Cortex of kidney (tissue), 1 donor: ENCODE data around the gene CBFA2T3.
"Not testable (repeated sequence)": the region's sequence is repeated elsewhere in the genome, so short reads cannot be mapped to it uniquely, and the experiment has no call there.

Source experiments
- DNase-seq: peaks from one replicate; lab custom pipeline; 2025; lab: John Stamatoyannopoulos, UW

CBFA2T3 gene

DNA sequence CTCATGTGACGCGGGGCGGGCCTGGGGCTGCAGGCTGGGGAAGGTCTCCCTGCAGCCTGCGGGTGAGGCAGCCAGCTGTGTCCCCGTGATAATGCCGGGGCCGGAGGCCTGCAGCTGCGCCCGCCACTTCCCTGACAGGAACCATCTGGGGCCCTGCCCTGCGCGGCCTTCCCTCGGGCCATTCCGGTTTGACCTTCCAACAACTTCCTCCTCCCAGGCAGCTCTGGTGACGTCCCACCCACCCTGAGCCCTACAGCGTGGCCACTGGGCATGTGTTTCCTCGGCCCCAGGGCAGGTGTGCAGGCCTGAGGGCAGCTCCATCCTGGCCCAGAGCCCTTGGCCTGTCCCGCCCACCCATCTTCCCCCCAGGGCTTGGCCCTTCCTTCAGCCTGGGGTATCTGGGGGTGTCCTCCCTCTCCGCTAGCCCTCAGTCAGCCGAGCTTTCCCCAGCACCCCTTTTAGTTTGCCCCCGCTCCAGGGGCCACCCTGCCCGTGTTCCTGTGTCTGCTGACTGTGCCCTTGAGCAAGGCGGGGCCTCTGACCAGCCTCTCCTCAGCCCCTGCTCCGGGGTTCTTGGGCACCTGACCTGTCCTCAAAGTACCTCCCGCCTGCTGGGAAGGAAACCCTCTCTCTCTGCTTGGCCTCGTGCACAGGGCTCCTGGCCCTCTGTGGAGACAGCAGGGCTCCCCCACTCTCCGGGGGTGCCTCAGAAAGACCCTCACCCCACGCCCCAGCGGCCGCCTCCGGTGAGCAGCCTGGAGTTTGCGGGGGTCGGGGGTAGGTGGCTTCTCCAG is at the start of gene CBFA2T3:
CBFA2T3 (minus strand) TSS at position 190 of the 794 bp plus-strand sequence. CDS start 400 bp downstream, outside the sequence.
- DNase-seq: no peak

GRCh38 chr16:89026121-89026612 is 49.2 kb upstream of the CBFA2T3 start:
- no peak for DNase-seq

- DNase-seq: no peak
These were observed 48.6 kb upstream of the CBFA2T3 start for GRCh38 chr16:89025636-89026035.

GRCh38 chr16:89024546-89025060 is 47.6 kb upstream of the CBFA2T3 start:
- no peak for DNase-seq

GRCh38 chr16:89023621-89024511 is 46.9 kb upstream of the CBFA2T3 start:
- DNase-seq: no peak

DNA sequence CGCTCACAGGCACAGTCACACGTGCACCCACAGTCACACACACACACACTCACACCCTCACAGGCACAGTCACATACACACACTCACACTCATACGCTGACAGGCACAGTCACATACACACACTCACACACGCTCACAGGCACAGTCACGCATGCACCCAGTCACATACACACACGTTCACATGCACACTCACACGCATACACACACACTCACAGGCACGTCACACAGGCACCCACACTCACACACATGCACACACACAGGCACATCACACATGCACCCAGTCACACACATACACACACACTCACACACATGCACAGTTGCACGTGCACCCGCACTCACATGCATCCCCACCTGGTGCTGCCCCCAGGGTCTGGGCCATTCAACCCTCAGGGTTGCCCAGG is 46.1 kb upstream of the CBFA2T3 start:
- no peak for DNase-seq

- no peak for DNase-seq
These were observed 45.2 kb upstream of the CBFA2T3 start for GRCh38 chr16:89022051-89022836.

DNA sequence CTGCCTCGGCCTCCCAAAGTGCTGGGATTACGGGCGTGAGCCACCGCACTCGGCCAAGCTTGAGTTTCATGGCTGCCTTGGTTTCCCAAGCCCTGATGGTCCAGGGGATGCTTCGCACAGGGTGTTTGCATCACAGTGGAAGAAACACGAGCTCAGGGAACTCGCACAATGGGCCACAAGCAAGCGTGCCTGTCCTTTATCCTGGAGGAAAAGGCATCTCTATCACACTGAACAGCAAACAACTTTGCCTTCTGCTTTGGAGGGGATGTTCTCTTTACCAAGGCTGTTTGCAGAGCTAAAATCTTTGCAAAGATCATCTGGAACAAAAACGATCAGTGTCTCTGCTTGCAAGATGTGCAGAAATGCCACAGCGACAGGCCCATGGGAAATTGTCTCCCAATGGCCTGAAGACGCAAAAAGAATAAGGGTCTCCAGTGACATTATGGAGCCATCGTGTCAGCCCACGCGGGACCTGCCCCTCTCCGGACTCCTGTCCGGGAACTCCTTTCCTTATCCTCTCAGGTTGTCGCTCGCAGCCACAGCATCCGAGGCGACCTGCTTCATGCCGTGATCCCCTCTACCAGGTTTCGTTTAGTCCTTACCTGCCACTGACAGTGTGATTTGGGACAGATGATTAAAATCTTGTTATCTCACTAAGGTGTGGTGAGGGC is 44.1 kb upstream of the CBFA2T3 start:
- no peak for DNase-seq

GRCh38 chr16:89020068-89020924 is 43.3 kb upstream of the CBFA2T3 start:
- no peak for DNase-seq

- no peak for DNase-seq
These were observed 42.5 kb upstream of the CBFA2T3 start for GRCh38 chr16:89019511-89019910.

DNA sequence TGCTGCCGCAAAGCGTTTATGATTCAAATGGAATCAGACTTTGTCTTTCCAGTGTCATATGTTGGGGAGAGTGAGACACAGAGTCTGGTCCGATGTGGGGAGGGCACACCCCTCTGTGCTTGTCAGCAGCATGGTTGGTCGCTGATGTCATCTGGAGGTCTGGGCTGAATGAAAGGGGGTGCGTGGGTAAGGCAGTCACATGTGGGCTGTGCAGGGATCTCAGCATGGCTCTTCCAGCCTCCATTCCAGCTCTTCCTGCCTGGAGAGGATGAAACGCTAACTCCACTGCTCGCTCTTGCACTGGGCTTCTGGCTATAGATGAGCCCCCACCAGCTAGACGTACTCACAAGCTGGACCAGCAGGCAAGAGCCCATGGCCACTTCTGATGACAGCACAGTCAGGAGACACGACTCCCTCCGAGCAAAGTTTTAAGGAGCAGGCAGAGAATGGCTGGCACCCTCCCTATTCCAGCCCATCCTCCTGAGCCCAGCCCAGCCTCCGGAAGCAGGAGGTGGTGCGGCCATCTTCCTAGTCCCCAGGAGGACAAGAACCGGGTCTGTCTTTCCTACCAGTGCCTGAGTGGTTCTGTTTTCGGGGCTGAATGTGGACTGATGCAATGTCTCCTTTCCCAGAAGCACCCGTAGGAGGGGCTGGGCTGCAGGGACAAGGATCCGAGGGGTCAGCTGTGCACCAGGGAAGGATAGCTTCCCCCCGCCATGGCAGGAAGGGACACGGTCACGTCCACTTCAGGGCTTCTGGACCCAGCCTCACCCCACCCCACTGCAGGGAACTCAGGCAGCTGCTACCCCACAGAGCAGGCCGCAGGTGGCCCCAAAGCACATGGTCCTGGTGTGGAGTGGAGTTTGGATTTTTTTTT is 41.5 kb upstream of the CBFA2T3 start:
- DNase-seq: no peak

- no peak for DNase-seq
These were observed 40.7 kb upstream of the CBFA2T3 start for GRCh38 chr16:89017543-89018281.

- DNase-seq: not testable (repeated sequence)
These were observed 39.6 kb upstream of the CBFA2T3 start for GRCh38 chr16:89016561-89016960.

DNA sequence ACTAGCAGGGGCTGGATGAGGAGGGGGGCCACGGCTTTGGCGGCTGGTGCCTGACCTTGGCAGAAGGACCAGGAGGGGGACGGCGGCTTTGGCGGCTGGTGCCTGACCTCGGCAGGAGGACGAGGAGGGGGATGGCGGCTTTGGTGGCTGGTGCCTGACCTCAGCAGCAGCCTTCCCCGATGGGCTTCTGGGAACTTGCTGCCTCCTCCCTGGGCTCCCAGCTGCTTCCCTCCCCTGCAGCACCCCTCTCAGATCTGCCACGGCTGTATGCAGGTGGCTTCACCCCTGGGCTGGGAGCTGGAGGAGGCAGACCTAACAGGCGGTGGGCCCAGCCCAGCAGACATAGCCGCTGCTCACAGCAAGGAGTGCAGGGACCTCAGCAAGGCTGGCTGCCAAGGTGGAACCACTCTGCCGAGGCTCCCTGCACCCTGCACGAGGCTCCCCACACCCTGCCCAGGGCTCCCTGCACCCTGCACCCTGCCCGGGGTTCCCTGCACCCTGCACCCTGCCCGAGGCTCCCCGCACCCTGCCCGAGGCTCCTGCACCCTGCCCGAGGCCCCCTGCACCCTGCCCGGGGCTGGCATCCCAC is 38.4 kb upstream of the CBFA2T3 start:
- DNase-seq: no peak

GRCh38 chr16:89014403-89015230 is 37.6 kb upstream of the CBFA2T3 start:
- no peak for DNase-seq

GRCh38 chr16:89013692-89014402 is 36.8 kb upstream of the CBFA2T3 start:
- no peak for DNase-seq

- no peak for DNase-seq
These were observed 36.1 kb upstream of the CBFA2T3 start for GRCh38 chr16:89013111-89013510.
